Right lobe of liver (tissue), 4 donors: ENCODE data around the gene EFCAB14.

Experiments used
- CTCF ChIP-seq, 4 donors: fragments of 200-600 bp in 3 of 4; fragments of 450-650 bp in 1 of 4; IDR thresholded peaks; one replicate each; pipeline versions ENCODE4 v1.5.1 to v1.8.0; 2016 to 2022; ENCODE audit warnings: antibody characterized with exemption in 4 of 4, mild to moderate bottlenecking in 2 of 4
- POLR2A ChIP-seq: fragments of 450-650 bp; IDR thresholded peaks from one replicate; pipeline ENCODE4 v1.6.1; 2017; ENCODE audit warnings: antibody characterized with exemption, mild to moderate bottlenecking
- donor health status: DM: no; HTN: no; CAD: no.
- donor health status: DM: no; HTN: no; CAD: no.
- donor health status: DM: no; HTN: yes; CAD: no.

- no peak for TF ChIP-seq CTCF (IDR thresholded peaks at IDR 0.05)
- no peak for TF ChIP-seq POLR2A
These were observed 66.4 kb downstream of the EFCAB14 start for GRCh38 chr1:46652321-46653100.
